HG02981 (cell line): Measurements from ENCODE around the gene RPS6KA4.

Experiments
- ATAC-seq: cut with Tn5 transposase; IDR thresholded peaks from one replicate; pipeline ENCODE4 v1.9.1; 2021; ENCODE audit warnings: mild to moderate bottlenecking, moderate library complexity; ENCODE audit not compliant: unreplicated experiment

The RPS6KA4 gene

GRCh38 chr11:64324692-64325469 lies 34.1 kb upstream of the RPS6KA4 start:
- ATAC-seq = no peak

GRCh38 chr11:64327375-64327774 lies 31.6 kb upstream of the RPS6KA4 start:
- no peak for ATAC-seq

DNA sequence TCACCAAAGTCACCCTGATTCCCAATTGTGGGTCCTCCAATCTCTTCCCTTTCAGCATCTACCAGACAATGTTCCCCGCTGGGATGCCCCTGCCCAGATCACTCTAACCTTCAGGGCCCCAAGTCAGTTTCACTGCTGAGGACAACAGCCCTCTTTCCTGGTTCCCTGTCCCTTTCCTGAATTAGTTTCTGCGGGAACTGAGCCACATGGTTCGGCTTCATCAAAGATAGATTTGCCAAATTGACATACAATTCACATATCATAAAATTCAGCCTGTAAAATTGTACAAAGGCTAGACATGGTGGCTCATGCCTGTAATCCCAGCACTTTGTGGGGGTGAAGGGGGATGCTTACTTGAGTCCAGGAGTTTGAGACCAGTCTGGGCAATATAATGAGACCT lies 31.0 kb upstream of the RPS6KA4 start:
- ATAC-seq = no peak

- ATAC-seq = no peak
Measured at GRCh38 chr11:64330888-64331287, 28.1 kb upstream of the RPS6KA4 start.

DNA sequence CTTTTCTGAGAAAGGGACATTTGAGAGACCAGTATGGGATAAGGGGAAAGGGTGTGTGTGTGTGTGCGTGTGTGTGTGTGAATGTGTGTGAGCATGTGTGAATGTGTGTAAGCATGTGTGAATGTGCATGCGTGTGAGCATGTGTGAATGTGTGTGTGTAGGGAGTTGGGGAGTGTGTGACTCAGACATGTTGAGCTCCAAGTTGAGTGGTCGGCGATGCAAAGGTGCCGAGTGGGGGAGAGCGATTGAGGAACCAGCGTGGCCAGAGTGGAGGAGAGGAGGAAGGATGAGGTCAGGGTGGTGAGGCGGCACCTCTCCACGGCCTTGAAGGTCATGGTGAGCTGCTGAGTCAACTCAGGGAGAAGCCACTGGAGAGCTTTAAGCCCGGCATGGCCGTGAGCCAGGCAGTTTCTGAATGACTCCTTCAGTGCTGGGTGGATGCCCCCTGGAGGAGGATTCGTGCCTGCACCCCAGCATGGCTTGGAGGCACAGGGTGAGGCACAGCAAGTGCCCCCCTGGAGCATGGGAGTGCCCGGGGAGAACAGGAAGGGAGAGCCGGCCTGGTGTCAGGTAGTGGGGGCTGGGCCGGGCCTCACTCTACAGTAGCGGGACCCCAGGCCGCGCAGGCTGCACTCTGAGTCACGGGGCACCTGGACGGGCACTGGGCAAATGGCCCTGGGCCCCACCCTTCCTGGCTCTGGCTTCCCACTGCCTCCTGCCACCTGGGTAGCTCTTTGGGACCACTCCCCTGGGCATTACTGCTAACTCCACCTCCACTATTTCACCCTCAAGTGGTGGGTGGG lies 27.2 kb upstream of the RPS6KA4 start:
- ATAC-seq = peak; percentile 53

GRCh38 chr11:64333556-64333955 lies 25.4 kb upstream of the RPS6KA4 start:
- ATAC-seq = no peak

GRCh38 chr11:64334764-64335735 lies 23.9 kb upstream of the RPS6KA4 start:
- ATAC-seq = peak; percentile 75

DNA sequence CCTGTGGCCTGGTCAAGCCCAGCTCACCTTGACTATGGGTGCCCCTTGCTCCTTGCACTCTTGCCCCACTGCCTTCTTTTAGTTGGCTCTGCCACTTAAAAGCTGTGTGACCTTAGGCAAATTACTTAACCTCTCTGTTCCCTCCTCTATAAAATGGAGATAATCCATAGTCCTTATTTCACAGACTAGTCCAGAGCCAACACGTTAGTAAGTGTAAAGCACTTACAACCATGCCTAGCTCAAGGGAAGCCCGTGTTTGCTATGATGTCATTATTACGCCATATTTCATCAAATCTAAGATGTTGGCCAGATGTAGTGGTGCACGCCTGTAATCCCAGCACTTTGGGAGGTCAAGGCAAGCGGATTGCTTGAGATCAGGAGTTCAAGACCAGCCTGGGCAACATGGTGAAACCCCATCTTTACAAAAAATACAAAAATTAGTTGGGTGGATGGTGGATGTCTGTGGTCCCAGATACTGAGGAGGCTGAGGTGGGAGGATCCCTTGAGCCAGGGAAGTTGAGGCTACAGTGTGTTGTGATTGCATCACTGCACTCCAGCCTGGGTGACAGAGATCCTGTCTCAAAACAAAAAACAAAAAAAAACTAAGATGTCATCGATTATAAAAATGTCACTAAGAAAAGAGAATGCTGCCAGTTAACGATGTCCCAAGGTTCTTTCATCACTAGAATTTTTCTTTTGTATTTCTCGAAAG lies 21.3 kb upstream of the RPS6KA4 start:
- no peak for ATAC-seq

GRCh38 chr11:64338716-64339115 lies 20.2 kb upstream of the RPS6KA4 start:
- ATAC-seq = no peak

- no peak for ATAC-seq
Measured at GRCh38 chr11:64339286-64339685, 19.7 kb upstream of the RPS6KA4 start.

DNA sequence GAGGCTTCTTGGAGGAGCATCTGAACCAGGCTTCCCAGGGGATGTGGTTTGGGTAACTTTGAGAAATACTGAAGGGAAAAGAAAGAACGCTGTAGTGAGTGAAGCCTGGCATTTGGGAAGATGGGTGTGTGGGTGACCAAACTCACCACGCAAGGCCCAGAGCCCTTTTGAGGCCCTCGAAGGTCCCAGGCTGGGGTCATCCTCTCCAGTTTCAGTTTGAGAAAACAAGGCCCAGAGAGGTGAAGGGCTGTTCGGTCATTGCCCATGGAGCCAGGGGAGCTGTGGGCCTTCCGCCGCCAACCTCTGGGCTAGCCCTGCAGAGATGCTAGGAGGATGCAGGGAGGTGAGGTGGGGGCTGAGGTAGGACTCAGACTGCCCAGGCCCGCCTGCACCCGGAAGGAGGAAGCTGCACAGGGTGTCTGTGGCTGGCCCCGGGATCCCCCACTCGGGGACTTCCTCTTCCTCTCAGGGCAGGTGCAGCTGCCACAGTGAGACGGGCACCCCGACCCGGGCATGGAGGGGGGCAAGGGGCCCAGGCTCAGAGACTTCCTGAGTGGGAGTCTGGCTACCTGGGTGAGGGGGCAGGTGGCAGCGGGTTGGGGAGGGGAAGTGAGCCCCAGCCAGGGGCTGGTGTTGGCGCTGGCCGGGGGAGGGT lies 19.1 kb upstream of the RPS6KA4 start, which contains the start of gene CCDC88B:
CCDC88B (plus strand) TSS at position 451 of the 655 bp plus-strand sequence; CDS start at position 514, 63 bp downstream.
- ATAC-seq = peak; percentile 41

- ATAC-seq = peak; percentile 29
Measured at GRCh38 chr11:64340671-64341335, 18.2 kb upstream of the RPS6KA4 start.

DNA sequence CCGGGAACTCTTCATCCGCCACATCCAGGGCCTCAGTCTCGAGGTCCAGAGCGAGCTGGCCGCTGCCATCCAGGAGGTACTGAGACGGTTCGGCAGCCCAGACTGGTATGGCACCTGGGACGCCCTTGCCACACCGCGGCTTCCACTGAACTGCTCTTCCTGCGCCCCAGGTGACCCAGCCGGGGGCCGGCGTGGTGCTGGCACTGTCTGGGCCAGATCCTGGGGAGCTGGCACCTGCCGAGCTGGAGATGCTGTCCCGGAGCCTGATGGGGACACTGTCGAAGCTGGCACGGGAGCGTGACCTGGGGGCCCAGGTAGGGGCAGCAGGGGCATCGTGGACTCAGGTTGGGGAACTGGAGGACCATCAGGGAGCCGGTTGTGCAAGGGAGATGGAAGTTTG lies 17.5 kb upstream of the RPS6KA4 start:
- ATAC-seq = no peak

DNA sequence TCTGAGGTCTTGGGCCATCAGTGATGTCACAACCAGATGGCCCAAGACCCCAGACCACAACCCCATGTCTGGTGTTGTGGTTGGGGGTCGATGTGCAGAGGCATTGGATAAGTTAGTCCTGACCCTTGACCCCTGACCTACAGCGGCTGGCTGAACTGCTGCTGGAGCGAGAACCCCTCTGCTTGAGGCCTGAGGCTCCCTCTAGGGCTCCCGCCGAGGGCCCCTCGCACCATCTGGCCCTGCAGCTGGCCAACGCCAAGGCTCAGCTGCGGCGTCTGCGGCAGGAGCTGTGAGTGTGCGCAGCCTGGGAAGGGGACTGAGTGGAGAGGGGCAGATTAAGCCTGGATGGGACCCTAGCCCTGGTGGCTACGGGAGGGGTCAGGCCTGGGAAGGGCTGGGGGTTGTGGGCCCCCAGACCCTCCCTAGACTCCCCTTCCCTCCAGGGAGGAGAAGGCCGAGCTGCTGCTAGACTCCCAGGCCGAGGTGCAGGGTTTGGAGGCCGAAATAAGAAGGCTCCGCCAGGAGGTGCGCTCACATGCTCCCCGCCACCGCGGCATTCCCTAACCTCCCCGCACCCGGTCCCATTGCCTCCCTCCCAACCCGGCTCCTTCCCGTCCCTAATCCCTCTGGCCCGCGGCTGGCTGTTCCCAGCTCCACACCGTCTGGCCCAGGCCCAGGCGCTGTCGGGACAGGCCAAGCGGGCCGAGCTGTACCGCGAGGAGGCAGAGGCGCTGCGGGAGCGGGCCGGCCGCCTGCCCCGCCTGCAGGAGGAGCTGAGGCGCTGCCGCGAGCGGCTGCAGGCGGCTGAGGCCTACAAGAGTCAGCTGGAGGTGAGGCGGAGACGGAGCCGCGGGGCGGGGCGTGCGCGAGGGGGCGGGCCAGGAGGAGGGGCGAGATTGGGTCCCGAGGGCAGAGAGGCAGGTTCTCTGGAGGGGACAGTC lies 16.8 kb upstream of the RPS6KA4 start:
- peak; percentile 47 for ATAC-seq

DNA sequence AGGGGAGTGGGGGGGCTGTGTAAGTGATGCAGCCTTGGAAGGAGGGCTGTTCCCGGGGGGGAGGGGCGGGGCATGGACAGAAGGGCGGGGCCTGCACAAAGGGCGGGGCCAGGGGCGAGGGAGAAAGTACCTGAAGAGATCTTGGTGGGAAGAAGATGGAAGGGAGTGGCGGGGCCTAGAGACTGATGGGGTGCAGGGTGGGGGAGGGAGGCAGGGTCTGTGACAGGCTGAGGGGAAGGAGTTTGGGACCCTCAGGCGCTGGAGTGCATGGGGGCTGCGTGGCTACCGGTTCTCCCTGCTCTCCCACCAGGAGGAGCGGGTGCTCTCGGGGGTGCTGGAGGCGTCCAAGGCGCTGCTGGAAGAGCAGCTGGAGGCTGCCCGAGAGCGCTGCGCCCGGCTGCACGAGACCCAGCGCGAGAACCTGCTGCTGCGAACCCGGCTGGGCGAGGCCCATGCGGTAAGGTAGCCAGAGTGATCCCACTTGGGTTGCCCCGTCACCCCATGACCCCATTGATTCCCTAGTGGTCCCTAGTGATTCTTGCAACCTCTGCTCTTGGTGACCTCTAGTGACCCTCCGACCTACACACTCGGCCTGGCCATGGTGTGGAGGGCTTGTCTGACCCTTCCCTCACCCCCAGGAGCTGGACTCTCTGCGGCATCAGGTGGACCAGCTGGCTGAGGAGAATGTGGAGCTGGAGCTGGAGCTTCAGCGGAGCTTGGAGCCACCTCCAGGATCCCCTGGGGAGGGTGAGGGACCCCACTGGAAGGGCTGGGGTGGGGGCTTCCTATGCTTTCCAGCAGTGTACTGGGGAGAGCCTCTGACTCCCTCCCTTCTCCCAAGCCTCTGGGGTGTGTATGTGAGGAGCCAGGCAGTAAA lies 15.9 kb upstream of the RPS6KA4 start:
- ATAC-seq = no peak

- ATAC-seq = no peak
Measured at GRCh38 chr11:64343767-64344559, 15.0 kb upstream of the RPS6KA4 start.
